Hepatocyte (in vitro differentiated cells): ENCODE measurements around the gene PRLH.

Experiments
- CTCF ChIP-seq: fragments of 200-600 bp; sonication (generic); IDR thresholded peaks from 2 replicates; pipeline ENCODE4 v1.5.1; 2016; ENCODE audit warnings: antibody characterized with exemption, mild to moderate bottlenecking; ENCODE audit not compliant: poor library complexity
- EZH2 ChIP-seq: fragments of 200-600 bp; sonication (generic); IDR thresholded peaks from 2 replicates; pipeline ENCODE4 v1.6.1; 2016; ENCODE audit warnings: antibody characterized with exemption, mild to moderate bottlenecking, borderline replicate concordance
- EZH2phosphoT487 ChIP-seq: fragments of 200-600 bp; sonication (generic); IDR thresholded peaks from one replicate; pipeline ENCODE4 v1.6.1; 2018; ENCODE audit warnings: antibody characterized with exemption, mild to moderate bottlenecking, low read depth, moderate library complexity; ENCODE audit not compliant: unreplicated experiment, severe bottlenecking

- no peak for TF ChIP-seq CTCF
- no peak for TF ChIP-seq EZH2
- no peak for TF ChIP-seq EZH2phosphoT487
Observed at GRCh38 chr2:237570776-237571335, 4.5 kb downstream of the PRLH start.
